Stimulated activated CD4-positive, alpha-beta T cell treated with anti-CD3 and anti-CD28 coated beads, Interleukin-4, amount 100 ng/mL, for 24 hours (primary cell): ENCODE results near the gene MTNR1A.

Experiments used
- DNase-seq: peaks from one replicate; pipeline ENCODE4 v3.0.0-alpha.2; 2020

MTNR1A gene

GRCh38 chr4:186485561-186486062 lies 69.8 kb downstream of the MTNR1A start:
- no peak for DNase-seq

GRCh38 chr4:186485150-186485549 lies 70.2 kb downstream of the MTNR1A start:
- no peak for DNase-seq

GRCh38 chr4:186483656-186484055 lies 71.7 kb downstream of the MTNR1A start:
- DNase-seq: no peak
